Stomach (tissue), 9 donors: ENCODE results near the gene ATCAY. TPM values are rescaled to one million over a fixed set of nuclear protein-coding genes. Genes with fewer than 3 reads are reported as not detected.

Experiments
- DNase-seq, 2 donors: peaks; one replicate each; pipeline versions ENCODE4 v3.0.0 to v3.0.0-alpha.2; 2013 to 2019
- H3K27ac ChIP-seq, 5 donors: fragments of 200-600 bp in 4 of 5; sonication (generic) in 4 of 5; one replicate each; pipeline ENCODE4 v1.5.1; 2013 to 2019; ENCODE audit warnings: mild to moderate bottlenecking in 1 of 5, moderate library complexity in 1 of 5
- H3K27me3 ChIP-seq, 3 donors: fragments of 200-600 bp; sonication (generic); one replicate each; pipeline ENCODE4 v1.5.1; 2017 to 2019; ENCODE audit warnings: mixed run types in 1 of 3
- H3K36me3 ChIP-seq, 4 donors: fragments of 200-600 bp; sonication (generic); 1 replicate in 3 of 4; 2 replicates in 1 of 4; pipeline ENCODE4 v1.5.1; 2016 to 2019
- H3K4me1 ChIP-seq, 4 donors: fragments of 200-600 bp; sonication (generic); one replicate each; pipeline ENCODE4 v1.5.1; 2016 to 2019
- H3K4me3 ChIP-seq, 4 donors: fragments of 200-600 bp; sonication (generic) in 3 of 4; one replicate each; pipeline ENCODE4 v1.5.1; 2016 to 2019; ENCODE audit warnings: mild to moderate bottlenecking in 1 of 4
- H3K9me3 ChIP-seq, 4 donors: fragments of 200-600 bp; sonication (generic); one replicate each; pipeline ENCODE4 v1.5.1; 2016 to 2019
- CTCF ChIP-seq, 7 experiments: fragments of 450-650 bp in 4 of 7; fragments of 200-600 bp in 3 of 7; sonication (generic) in 3 of 7; IDR thresholded peaks; one replicate each; pipeline ENCODE4 v1.5.1; 2016 to 2019; ENCODE audit warnings: antibody characterized with exemption in 7 of 7, control low read depth in 2 of 7, mild to moderate bottlenecking in 1 of 7
- EP300 ChIP-seq: sonication (generic); formaldehyde crosslinking; IDR thresholded peaks from one replicate; pipeline ENCODE4 v1.6.1; 2017; ENCODE audit warnings: antibody characterized with exemption
- POLR2A ChIP-seq, 4 donors: fragments of 450-650 bp; IDR thresholded peaks; one replicate each; pipeline ENCODE4 v1.6.1; 2016; ENCODE audit warnings: antibody characterized with exemption in 4 of 4, control low read depth in 2 of 4, mild to moderate bottlenecking in 1 of 4, moderate library complexity in 1 of 4
- POLR2AphosphoS5 ChIP-seq, 3 donors: sonication (generic); formaldehyde crosslinking; IDR thresholded peaks; one replicate each; pipeline ENCODE4 v1.6.1; 2016; ENCODE audit warnings: antibody characterized with exemption in 3 of 3
- WGBS, 5 donors: extraction: QIAGEN DNeasy Blood & Tissue Kit in 3 of 5; methylation state at CpG; one replicate each; pipeline versions ENCODE4 v1.1.5 to v1.1.7; 2013 to 2018; 5-methylcytosine and 5-hydroxymethylcytosine counted together
- intact Hi-C: fragments of 100-400 bp; cut with DNase I; formaldehyde crosslinking; loops from one replicate; pipeline ENCODE4 v1.15.1; 2023; ENCODE audit warnings: low total_unique reads
- polyA plus RNA-seq, 3 donors: library from polyadenylated mRNA; stranded (reverse); fragments of 200-250 nt; gene quantifications; one replicate each; pipeline ENCODE4 v1.2.3, GENCODE V29; 2013
- total RNA-seq, 5 donors: library from RNA; depleted of rRNA; stranded (reverse); fragments of >200 nt; gene quantifications; one replicate each; pipeline versions ENCODE4 v1.1.0 to v1.2.3, GENCODE V29; 2014 to 2016
- donor health status: healthy with polysubstance abuse.
- donor health status: Bipolar disorder and iron deficiency.
- donor health status: healthy.

Gene ATCAY
- total and polyA plus RNA-seq, 8 donors = 0.25 to 0.92 (median 0.81) TPM; not detected in 4

GRCh38 chr19:3837922-3838321, 42.6 kb upstream of the ATCAY start:
- intact Hi-C loops = no loop called here
- WGBS, 5 donors = 93 to 98% (median 97%) methylated on average over 18 to 19 of the region's 19 CpGs
- TF ChIP-seq POLR2AphosphoS5 (IDR thresholded peaks at IDR 0.05) (no peak), CTCF (IDR thresholded peaks at IDR 0.05) (no peak), EP300 (no peak), POLR2A (IDR thresholded peaks at IDR 0.05) (no peak)

GRCh38 chr19:3838661-3839060, 41.8 kb upstream of the ATCAY start:
- intact Hi-C loops = no loop called here
- no peak for TF ChIP-seq POLR2A (IDR thresholded peaks at IDR 0.05)
- no peak for TF ChIP-seq EP300
- TF ChIP-seq POLR2AphosphoS5 (IDR thresholded peaks at IDR 0.05) = no peak

More at GRCh38 chr19:3837922-3838321, 42.6 kb upstream of the ATCAY start:
- peaks cover 0 to 31% (median 0%) of the 10 kb centered on the region in 3 donors for H3K27me3 ChIP-seq
- no peak overlapping the region for H3K4me3 ChIP-seq
- no peaks in the 10 kb centered on the region for H3K4me1 ChIP-seq
- H3K36me3 ChIP-seq = no peaks in the 10 kb centered on the region
- H3K9me3 ChIP-seq = no peaks in the 10 kb centered on the region
- no peak overlapping the region for H3K27ac ChIP-seq
- DNase-seq = no peak

GRCh38 chr19:3839941-3840340, 40.5 kb upstream of the ATCAY start:
- Histone ChIP-seq H3K27me3 (peaks cover 0 to 11% (median 0%) of the 10 kb centered on the region in 3 donors), H3K9me3 (no peaks in the 10 kb centered on the region), H3K27ac (no peak overlapping the region), H3K4me1 (no peaks in the 10 kb centered on the region), H3K36me3 (no peaks in the 10 kb centered on the region), H3K4me3 (no peak overlapping the region)
- WGBS, 5 donors = 65 to 69% (median 66%) methylated on average over 13 of the region's 13 CpGs
- intact Hi-C loops = no loop called here
- TF ChIP-seq EP300 (no peak), POLR2A (IDR thresholded peaks at IDR 0.05) (no peak), CTCF (IDR thresholded peaks at IDR 0.05) (no peak), POLR2AphosphoS5 (IDR thresholded peaks at IDR 0.05) (no peak)
- DNase-seq = no peak

More at GRCh38 chr19:3838661-3839060, 41.8 kb upstream of the ATCAY start:
- H3K36me3 ChIP-seq = no peaks in the 10 kb centered on the region
- 80 to 88% (median 81%) methylated on average over 12 to 13 of the region's 13 CpGs for WGBS, 5 donors
- peaks cover 0 to 24% (median 0%) of the 10 kb centered on the region in 3 donors for H3K27me3 ChIP-seq
- no peak overlapping the region for H3K4me3 ChIP-seq
- no peaks in the 10 kb centered on the region for H3K4me1 ChIP-seq
- H3K27ac ChIP-seq = no peak overlapping the region
- DNase-seq = no peak
- no peaks in the 10 kb centered on the region for H3K9me3 ChIP-seq

- WGBS, 5 donors = 87 to 95% (median 90%) methylated on average over 10 of the region's 10 CpGs
- Histone ChIP-seq H3K27ac (no peak overlapping the region), H3K9me3 (no peaks in the 10 kb centered on the region), H3K4me1 (no peaks in the 10 kb centered on the region), H3K36me3 (no peaks in the 10 kb centered on the region), H3K4me3 (no peak overlapping the region), H3K27me3 (peaks cover 0 to 10% (median 0%) of the 10 kb centered on the region in 3 donors)
- intact Hi-C loops = no loop called here
- DNase-seq = no peak
- TF ChIP-seq POLR2AphosphoS5 (IDR thresholded peaks at IDR 0.05) = no peak
- no peak for TF ChIP-seq EP300
Measured at GRCh38 chr19:3840804-3841203, 39.7 kb upstream of the ATCAY start.

- H3K9me3 ChIP-seq = peaks cover 0 to 7% (median 3%) of the 10 kb centered on the region in 4 donors
- no peaks in the 10 kb centered on the region for H3K36me3 ChIP-seq
- H3K27ac ChIP-seq = no peak overlapping the region
- no peak for DNase-seq
- no peak for TF ChIP-seq CTCF (IDR thresholded peaks at IDR 0.05)
- TF ChIP-seq POLR2AphosphoS5 (IDR thresholded peaks at IDR 0.05) = no peak
- TF ChIP-seq EP300 = no peak
- no peak for TF ChIP-seq POLR2A (IDR thresholded peaks at IDR 0.05)
- no peaks in the 10 kb centered on the region for H3K4me1 ChIP-seq
- 75 to 85% (median 76%) methylated on average over 11 of the region's 11 CpGs for WGBS, 5 donors
- peaks cover 0 to 10% (median 0%) of the 10 kb centered on the region in 3 donors for H3K27me3 ChIP-seq
- intact Hi-C loops = no loop called here
- no peak overlapping the region for H3K4me3 ChIP-seq
Measured at GRCh38 chr19:3842948-3843347, 37.5 kb upstream of the ATCAY start.
